ENCODE results near the gene TTC9C.
"Not testable (repeated sequence)": the region's sequence is repeated elsewhere in the genome, so short reads cannot be mapped to it uniquely, and the experiment has no call there.

Gene TTC9C

DNA sequence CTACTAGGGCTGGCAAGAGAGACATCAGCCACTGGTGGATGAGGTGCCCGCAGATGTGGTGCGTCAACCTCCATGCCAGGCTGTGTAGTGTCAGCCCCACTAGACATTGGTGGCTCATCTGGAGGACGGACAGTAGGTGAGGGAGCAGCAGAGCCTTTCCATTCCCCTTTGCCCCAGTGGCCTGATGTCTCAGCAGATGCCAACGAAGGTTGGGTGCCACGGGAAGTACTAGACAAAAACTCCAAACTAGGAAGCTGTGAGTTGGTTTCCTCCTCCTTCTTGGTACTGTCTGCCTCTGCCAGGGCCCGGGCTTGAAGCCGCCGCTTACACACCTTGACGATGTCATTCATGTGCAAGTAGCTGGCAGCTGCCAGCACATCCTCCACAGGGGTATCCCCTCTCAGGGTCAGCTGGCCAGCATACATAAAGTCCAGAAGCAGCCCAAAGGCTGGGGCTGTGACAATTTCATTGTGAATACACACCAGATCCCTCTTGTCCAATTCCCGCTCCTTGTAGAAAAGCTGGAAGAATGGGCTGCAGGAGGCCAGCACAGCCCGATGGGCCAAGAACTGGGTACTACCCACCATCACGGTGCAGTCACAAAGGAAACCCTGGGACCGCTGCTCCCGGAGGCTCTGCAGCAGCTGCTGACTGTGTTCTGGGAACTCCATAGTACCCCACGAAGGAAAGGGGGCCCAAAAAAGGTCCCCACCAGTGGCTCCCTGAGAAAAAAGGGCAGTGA is 24.9 kb downstream of the TTC9C start:
- no peak for DNase-seq

DNA sequence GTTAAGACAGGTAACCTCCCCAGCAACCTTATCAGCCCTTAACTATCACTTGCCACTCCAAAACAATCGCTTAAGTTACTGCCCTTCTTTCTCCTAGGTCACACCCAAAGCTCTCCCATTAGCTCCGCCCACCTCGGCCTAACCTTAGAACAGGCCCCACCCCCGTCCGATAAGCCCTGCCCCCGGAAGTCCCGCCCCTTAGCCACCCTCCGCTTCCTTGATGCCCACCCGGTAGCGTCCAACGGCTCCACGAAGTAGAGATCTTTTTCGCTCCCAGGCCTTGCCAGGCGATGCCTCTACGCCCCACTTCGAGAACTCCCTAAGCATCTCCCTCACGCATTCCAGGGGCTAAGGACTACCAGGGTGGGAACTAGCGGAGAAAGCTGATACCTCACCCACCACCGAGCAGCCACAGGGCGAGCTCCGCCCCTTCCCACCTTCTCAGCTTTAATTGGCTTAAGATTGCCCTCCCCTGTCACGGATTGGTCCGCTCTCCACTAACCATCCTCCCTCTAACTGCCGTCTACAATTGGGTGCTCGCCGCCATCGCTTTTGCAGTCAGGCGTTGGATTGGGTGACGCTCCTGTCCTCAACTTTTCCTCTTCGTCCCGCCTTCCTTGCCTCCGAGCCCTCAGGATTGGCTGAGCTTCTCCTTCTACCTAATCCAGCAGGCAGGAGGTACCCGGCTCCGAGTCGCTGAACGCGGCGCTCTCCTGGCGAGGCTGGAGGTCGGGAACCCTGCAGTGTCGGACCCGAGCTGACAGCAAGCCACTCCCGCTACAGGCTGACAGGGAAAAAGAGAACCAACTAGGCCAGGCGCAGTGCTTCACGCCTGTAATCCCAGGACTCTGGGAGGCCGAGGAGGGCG is 25.7 kb downstream of the TTC9C start, which contains the start of gene ZBTB3:
TSS of gene ZBTB3 (minus strand) at position 425 of the 868 bp plus-strand sequence. CDS start 496 bp downstream, outside the sequence.
- peak; percentile 97 for DNase-seq

DNA sequence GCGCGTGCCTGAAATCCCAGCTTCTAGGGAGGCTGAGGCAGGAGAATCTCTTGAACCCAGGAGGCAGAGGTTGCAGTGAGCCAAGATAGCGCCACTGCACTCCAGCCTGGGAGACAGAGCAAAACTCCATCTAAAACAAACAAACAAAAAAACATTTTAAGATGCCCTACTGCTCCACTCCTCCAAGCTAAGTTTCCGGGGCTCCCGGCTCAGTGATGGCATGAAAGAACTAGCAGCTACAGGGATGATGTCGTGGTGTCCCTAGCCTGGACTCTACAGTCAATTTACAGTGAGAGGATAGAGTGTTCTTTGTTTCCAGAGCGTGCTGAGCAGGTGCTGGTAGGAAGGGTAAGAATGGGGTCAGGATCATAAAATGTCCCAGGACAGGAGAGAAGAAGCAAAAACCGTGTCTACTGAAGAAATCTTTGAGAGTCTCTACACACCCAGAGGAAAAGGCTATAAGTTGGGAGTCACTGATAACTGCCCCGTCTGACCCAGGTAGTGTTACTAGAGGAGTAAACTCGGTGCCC is 26.9 kb downstream of the TTC9C start:
- DNase-seq, result no peak

GRCh38 chr11:62757846-62758788 is 29.8 kb downstream of the TTC9C start:
- DNase-seq, result no peak

DNA sequence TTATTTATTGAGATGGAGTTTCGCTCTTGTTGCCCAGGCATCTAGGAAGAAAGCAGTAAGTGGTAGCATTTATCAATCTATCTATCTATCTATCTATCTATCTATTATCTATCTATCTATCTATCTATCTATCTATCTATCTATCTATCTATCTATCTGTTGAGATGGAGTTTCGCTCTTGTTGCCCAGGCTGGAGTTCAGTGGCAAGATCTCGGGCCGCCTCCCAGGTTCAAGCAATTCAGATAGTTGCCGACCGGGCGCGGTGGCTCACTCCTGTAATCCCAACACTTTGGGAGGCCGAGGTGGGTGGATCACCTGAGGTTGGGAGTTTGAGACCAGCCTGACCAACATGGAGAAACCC is 32.6 kb downstream of the TTC9C start:
- DNase-seq, result not testable (repeated sequence)

DNA sequence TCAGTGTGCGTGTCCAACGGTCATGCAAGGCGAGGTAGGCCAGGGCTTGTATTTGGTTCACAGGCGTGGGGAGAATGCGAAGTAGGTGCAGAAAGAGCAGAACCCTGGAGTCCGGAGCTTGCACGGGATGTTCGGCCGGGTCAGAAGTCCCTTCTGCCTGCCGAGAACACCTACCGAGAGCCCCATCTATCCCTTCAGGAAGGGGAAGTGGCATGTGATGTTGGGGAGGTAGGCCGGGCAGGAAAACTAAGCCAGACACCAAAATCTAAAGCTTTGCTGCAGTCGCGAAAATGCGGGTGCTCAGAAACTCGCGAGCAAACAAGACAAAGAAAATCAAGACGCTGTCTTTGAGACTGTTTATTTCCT is 42.5 kb downstream of the TTC9C start:
- no peak for DNase-seq

DNA sequence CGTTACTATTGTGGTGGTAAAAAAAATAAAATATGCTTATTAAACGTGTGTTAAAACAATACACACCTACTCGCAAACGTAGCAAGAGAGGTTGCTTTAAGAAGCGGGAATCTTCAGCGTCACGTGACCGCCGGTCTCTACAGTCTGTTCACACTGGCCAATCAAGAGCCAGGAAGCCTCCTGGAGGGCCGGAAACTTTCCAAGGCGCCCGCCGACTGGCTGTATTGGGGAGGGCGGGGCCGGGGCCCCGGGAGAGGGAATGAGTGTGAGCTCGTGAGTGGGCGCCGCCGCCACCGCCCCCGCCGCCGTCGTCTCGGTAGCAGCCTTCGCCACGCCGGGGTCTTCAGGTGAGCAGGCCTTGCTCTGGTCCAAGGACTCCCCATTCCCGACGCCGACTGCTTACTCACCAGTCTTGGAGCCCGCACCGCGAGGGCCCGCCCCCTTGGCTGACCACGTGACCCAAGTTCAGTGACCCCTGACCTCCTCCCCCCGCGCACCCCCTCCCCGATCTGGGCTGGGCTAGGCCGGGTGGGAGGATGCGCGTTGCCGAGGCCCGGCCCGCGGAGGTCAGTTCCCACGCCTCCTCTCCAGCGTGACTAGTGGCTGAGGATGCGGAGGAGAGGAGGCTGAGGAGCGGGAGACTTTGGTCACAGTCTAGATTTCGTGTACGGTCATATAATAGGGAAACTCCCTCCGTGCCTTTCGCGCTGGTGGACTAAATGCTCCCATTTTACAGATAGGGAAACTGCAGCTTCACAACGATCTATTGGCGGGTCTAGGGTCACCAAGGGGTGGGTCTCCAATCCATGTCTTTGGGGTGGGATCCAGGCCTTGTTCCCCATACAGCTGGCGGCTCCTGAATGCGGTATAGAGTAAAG is 43.1 kb downstream of the TTC9C start, which contains the start of gene TAF6L:
TSS of gene TAF6L (plus strand) at position 253 of the 878 bp plus-strand sequence. CDS start 4,388 bp downstream, outside the sequence.
- peak; percentile 95 for DNase-seq

DNA sequence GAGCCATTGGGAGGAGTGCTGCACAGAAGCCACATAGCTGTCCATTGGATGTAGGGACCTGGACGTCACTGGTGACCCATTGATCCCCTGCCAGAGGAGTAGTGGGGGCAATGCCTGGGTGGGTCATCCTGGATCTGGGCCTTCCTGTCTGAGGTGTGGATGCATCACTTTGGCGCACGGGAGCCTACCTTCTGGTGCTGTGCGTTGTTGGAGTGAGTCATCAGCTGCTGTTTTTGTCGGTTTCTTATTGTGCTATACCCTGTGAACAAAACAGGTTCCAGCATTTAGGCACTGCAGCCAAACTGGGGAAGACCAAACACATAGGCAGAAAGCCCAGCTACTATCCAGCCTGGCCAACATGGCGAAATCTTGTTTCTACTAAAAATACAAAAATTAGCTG is 46.1 kb downstream of the TTC9C start:
- DNase-seq, result no peak

DNA sequence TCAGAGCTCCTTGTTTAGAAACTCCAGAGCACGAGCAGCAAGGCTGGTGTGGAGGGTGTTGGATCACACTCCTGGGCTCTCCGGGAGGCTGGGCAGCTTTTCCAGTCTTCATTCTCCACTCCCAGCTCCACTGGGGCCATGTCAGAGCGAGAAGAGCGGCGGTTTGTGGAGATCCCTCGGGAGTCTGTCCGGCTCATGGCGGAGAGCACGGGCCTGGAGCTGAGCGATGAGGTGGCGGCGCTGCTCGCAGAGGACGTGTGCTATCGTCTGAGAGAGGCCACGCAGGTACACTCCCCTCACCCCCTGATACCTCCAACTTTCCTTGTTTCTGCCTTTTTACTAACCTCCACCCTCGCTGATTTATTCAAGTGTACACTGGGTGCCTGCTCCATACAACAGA is 47.4 kb downstream of the TTC9C start:
- no peak for DNase-seq

- no peak for DNase-seq
Observed at GRCh38 chr11:62777389-62777788, 49.1 kb downstream of the TTC9C start.

GRCh38 chr11:62778441-62778840 is 50.2 kb downstream of the TTC9C start:
- DNase-seq, result no peak

DNA sequence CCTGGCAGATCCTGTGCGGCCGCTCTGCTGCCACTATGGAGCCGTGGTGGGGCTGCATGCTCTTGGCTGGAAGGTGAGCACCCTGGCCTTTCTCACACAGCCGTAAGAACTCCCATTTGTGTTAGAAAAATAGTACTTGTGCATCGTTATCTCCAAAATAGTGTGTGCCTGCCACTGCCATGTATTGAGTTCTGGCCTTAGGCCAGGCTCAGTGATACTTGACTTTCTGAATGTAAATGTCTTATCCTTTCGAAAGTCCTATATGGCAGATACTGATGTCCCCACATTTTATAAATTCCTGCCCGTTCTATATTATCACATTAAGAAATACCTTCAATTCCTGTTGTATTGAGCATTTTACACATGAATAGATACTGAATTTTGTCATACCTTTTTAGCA is 54.5 kb downstream of the TTC9C start:
- no peak for DNase-seq

DNA sequence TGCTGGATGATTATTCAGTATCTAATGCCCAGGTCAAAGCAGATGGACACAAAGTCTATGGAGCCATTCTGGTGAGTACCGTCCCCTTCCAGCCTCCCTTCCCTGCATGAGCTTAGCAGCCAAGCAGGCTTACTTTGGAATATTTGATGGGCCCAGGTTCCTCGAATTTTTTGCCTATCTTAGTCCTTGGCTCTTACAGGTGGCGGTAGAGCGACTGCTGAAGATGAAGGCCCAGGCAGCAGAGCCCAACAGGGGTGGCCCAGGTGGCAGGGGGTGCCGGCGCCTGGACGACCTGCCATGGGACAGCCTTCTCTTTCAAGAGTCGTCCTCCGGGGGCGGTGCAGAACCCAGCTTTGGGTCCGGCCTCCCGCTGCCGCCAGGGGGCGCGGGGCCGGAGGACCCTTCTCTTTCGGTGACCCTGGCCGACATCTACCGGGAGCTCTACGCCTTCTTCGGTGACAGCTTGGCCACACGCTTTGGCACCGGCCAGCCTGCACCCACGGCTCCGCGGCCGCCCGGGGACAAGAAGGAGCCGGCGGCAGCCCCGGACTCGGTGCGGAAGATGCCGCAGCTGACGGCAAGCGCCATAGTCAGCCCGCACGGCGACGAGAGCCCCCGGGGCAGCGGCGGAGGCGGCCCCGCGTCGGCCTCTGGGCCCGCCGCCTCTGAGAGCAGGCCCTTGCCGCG is 58.2 kb downstream of the TTC9C start:
- peak; percentile 79 for DNase-seq

- DNase-seq, result peak; percentile 97
Observed at GRCh38 chr11:62787005-62787759, 58.9 kb downstream of the TTC9C start, which contains the start of gene TMEM179B. TMEM179B (plus strand) TSS chr11:62787402; CDS start chr11:62787432, 30 bp downstream.
